Vagina (tissue), 2 donors: Measurements from ENCODE around the gene LIN9.
"Not testable (repeated sequence)": the region's sequence is repeated elsewhere in the genome, so short reads cannot be mapped to it uniquely, and the experiment has no call there.

Experiments
- POLR2A ChIP-seq, 2 donors: fragments of 450-650 bp; IDR thresholded peaks; one replicate each; pipeline ENCODE4 v1.6.1; 2017; ENCODE audit warnings: antibody characterized with exemption in 2 of 2, mild to moderate bottlenecking in 2 of 2, moderate library complexity in 2 of 2
- POLR2AphosphoS5 ChIP-seq, 2 donors: sonication (generic); formaldehyde crosslinking; IDR thresholded peaks; one replicate each; pipeline ENCODE4 v1.9.0; 2017; ENCODE audit warnings: antibody characterized with exemption in 2 of 2, mild to moderate bottlenecking in 2 of 2, low read depth in 1 of 2; ENCODE audit not compliant: insufficient read depth in 1 of 2
- TF ChIP-seq, protein P1 (sequence below), 3 experiments: fragments of 450-650 bp in 2 of 3; fragments of 200-600 bp in 1 of 3; sonication (generic) in 1 of 3; IDR thresholded peaks; one replicate each; pipeline ENCODE4 v1.5.1; 2017 to 2019; ENCODE audit warnings: antibody characterized with exemption in 3 of 3, mild to moderate bottlenecking in 2 of 3, moderate library complexity in 2 of 3

DNA sequence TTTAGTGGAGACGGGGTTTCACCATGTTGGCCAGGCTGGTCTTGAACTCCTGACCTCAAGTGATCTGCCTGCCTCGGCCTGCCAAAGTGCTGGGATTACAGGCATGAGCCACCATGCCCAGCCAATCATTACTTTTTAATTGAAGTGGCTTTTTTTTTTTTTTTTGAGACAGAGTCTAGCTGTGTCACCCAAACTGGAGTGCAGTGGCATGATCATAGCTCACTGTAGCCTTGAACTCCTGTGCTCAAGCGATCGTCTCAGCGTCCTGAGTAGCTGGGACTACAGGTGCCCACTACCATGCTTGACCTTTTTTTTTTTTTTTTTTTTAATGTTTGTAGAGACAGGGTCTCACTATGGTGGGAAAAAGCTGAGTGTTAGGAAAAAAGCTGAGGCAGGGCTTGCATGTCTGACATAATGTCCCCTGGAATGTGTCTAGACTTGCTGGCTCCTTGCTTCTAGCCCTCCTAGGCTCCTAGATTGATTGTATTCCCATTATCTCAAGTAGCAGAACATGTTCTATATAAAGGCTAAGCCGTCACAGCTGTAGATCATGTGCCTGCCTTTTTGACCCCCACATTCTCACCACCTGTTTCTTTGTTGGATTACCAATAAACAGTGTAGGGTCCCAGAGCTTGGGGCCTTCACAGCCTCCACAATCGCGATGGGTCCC is 36.6 kb downstream of the LIN9 start:
- TF ChIP-seq, protein P1, sequence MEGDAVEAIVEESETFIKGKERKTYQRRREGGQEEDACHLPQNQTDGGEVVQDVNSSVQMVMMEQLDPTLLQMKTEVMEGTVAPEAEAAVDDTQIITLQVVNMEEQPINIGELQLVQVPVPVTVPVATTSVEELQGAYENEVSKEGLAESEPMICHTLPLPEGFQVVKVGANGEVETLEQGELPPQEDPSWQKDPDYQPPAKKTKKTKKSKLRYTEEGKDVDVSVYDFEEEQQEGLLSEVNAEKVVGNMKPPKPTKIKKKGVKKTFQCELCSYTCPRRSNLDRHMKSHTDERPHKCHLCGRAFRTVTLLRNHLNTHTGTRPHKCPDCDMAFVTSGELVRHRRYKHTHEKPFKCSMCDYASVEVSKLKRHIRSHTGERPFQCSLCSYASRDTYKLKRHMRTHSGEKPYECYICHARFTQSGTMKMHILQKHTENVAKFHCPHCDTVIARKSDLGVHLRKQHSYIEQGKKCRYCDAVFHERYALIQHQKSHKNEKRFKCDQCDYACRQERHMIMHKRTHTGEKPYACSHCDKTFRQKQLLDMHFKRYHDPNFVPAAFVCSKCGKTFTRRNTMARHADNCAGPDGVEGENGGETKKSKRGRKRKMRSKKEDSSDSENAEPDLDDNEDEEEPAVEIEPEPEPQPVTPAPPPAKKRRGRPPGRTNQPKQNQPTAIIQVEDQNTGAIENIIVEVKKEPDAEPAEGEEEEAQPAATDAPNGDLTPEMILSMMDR (IDR thresholded peaks at IDR 0.05): not testable (repeated sequence)
- not testable (repeated sequence) for TF ChIP-seq POLR2AphosphoS5 (IDR thresholded peaks at IDR 0.05; ENCODE audit: insufficient read depth in 1 of 2, low read depth in 1 of 2); POLR2A (IDR thresholded peaks at IDR 0.05)
